GM12878 (cell line): ENCODE results near the gene OAS1. TPM values are rescaled to one million over a fixed set of nuclear protein-coding genes. Genes with fewer than 3 reads are reported as not detected.

Source experiments
- polyA plus RNA-seq, 11 experiments: library from polyadenylated mRNA; depleted of rRNA in 4 of 11; unstranded in 6 of 11; stranded (reverse) in 5 of 11; fragments of >200 nt; fragmentation: Nextera tagmentation in 4 of 11; fragmentation: Illumina TruSeq in 1 of 11; extraction: Ambion mirVana in 4 of 11; extraction: Trizol in 1 of 11; gene quantifications; 1 replicate in 1 of 11; 2 replicates in 10 of 11; pipeline versions ENCODE4 v1.2.1 to v1.2.3, GENCODE V29; 2011 to 2016; ENCODE audit warnings: inconsistent platforms in 2 of 11, missing spikeins in 2 of 11, low read depth in 1 of 11
- total RNA-seq, 4 experiments: library from RNA; depleted of rRNA in 3 of 4; stranded (reverse); fragments of >200 nt in 3 of 4; fragmentation: Illumina TruSeq in 1 of 4; extraction: Trizol in 1 of 4; gene quantifications; 2 replicates each; pipeline versions ENCODE4 v1.2.1 to v1.2.3, GENCODE V29; 2013 to 2021

OAS1 gene
- total and polyA plus RNA-seq, 10 of the 15 experiments (the other 5 are each of a cell fraction or from before 2014, with no cell fraction given), result 44.7 to 287 (median 64.3) TPM

Other genes with a start within 250 kb of the OAS1 start
- gene RPH3A, start 115.2 kb upstream of the OAS1 start, total RNA-seq (2014; rRNA removed), result not detected in 2 replicates
- gene RPH3A, start 115.2 kb upstream of the OAS1 start, total RNA-seq (2014; rRNA removed; fragmentation: Illumina TruSeq; extraction: Trizol), result not detected in 2 replicates
- not detected in 2 replicates for gene RPH3A, start 115.2 kb upstream of the OAS1 start, total RNA-seq (2021)
- not detected in 2 replicates for gene RPH3A, start 115.2 kb upstream of the OAS1 start, polyA plus RNA-seq (2011; rRNA removed)
- gene RPH3A, start 115.2 kb upstream of the OAS1 start, polyA plus RNA-seq (2014; fragmentation: Illumina TruSeq; extraction: Trizol), result not detected in 2 replicates
- not detected for gene RPH3A, start 115.2 kb upstream of the OAS1 start, polyA plus RNA-seq (2014; fragmentation: Nextera tagmentation; extraction: Ambion mirVana)
- not detected in 2 replicates for gene RPH3A, start 115.2 kb upstream of the OAS1 start, polyA plus RNA-seq (2014; rRNA removed)
- not detected for gene RPH3A, start 115.2 kb upstream of the OAS1 start, polyA plus RNA-seq (2016; fragmentation: Nextera tagmentation; extraction: Ambion mirVana)
- gene OAS3, start 31.5 kb downstream of the OAS1 start, total RNA-seq (2014; rRNA removed), result 22.2 and 28.5 TPM in 2 replicates
- 13.8 and 16.4 TPM in 2 replicates for gene OAS3, start 31.5 kb downstream of the OAS1 start, total RNA-seq (2014; rRNA removed; fragmentation: Illumina TruSeq; extraction: Trizol)
- 39.0 and 44.0 TPM in 2 replicates for gene OAS3, start 31.5 kb downstream of the OAS1 start, total RNA-seq (2021)
- gene OAS3, start 31.5 kb downstream of the OAS1 start, polyA plus RNA-seq (2011; rRNA removed), result 62.6 and 107 TPM in 2 replicates
- 30.1 and 30.7 TPM in 2 replicates for gene OAS3, start 31.5 kb downstream of the OAS1 start, polyA plus RNA-seq (2014; fragmentation: Illumina TruSeq; extraction: Trizol)
- 1 to 10 TPM; 5.1 to 5.9 TPM for gene OAS3, start 31.5 kb downstream of the OAS1 start, polyA plus RNA-seq (2014; fragmentation: Nextera tagmentation; extraction: Ambion mirVana)
- gene OAS3, start 31.5 kb downstream of the OAS1 start, polyA plus RNA-seq (2014; rRNA removed), result 27.8 and 30.9 TPM in 2 replicates
- 10 to 100 TPM; 10.8 to 11.0 TPM for gene OAS3, start 31.5 kb downstream of the OAS1 start, polyA plus RNA-seq (2016; fragmentation: Nextera tagmentation; extraction: Ambion mirVana)
- gene OAS2, start 71.6 kb downstream of the OAS1 start, total RNA-seq (2014; rRNA removed), result 90.7 and 125 TPM in 2 replicates
- 105 and 113 TPM in 2 replicates for gene OAS2, start 71.6 kb downstream of the OAS1 start, total RNA-seq (2014; rRNA removed; fragmentation: Illumina TruSeq; extraction: Trizol)
- gene OAS2, start 71.6 kb downstream of the OAS1 start, total RNA-seq (2021), result 89.7 and 102 TPM in 2 replicates
- 290 and 350 TPM in 2 replicates for gene OAS2, start 71.6 kb downstream of the OAS1 start, polyA plus RNA-seq (2011; rRNA removed)
- 133 and 223 TPM in 2 replicates for gene OAS2, start 71.6 kb downstream of the OAS1 start, polyA plus RNA-seq (2014; fragmentation: Illumina TruSeq; extraction: Trizol)
- gene OAS2, start 71.6 kb downstream of the OAS1 start, polyA plus RNA-seq (2014; fragmentation: Nextera tagmentation; extraction: Ambion mirVana), result 10 to 100 TPM; 32.4 to 43.4 TPM
- 81.0 and 92.9 TPM in 2 replicates for gene OAS2, start 71.6 kb downstream of the OAS1 start, polyA plus RNA-seq (2014; rRNA removed)
- 10 to 100 TPM; 51.5 to 51.6 TPM for gene OAS2, start 71.6 kb downstream of the OAS1 start, polyA plus RNA-seq (2016; fragmentation: Nextera tagmentation; extraction: Ambion mirVana)
- 0.87 and 0.96 TPM in 2 replicates for gene DTX1, start 149.8 kb downstream of the OAS1 start, total RNA-seq (2014; rRNA removed)
- gene DTX1, start 149.8 kb downstream of the OAS1 start, total RNA-seq (2014; rRNA removed; fragmentation: Illumina TruSeq; extraction: Trizol), result 0.37 and 0.49 TPM in 2 replicates
- gene DTX1, start 149.8 kb downstream of the OAS1 start, total RNA-seq (2021), result 2.3 and 2.8 TPM in 2 replicates
- gene DTX1, start 149.8 kb downstream of the OAS1 start, polyA plus RNA-seq (2011; rRNA removed), result 0.62 and 0.83 TPM in 2 replicates
- gene DTX1, start 149.8 kb downstream of the OAS1 start, polyA plus RNA-seq (2014; fragmentation: Illumina TruSeq; extraction: Trizol), result 0.46 and 1.1 TPM in 2 replicates
- under 1 TPM; 0.13 to 0.32 TPM for gene DTX1, start 149.8 kb downstream of the OAS1 start, polyA plus RNA-seq (2014; fragmentation: Nextera tagmentation; extraction: Ambion mirVana)
- gene DTX1, start 149.8 kb downstream of the OAS1 start, polyA plus RNA-seq (2014; rRNA removed), result 1.2 and 1.3 TPM in 2 replicates
- gene DTX1, start 149.8 kb downstream of the OAS1 start, polyA plus RNA-seq (2016; fragmentation: Nextera tagmentation; extraction: Ambion mirVana), result under 1 TPM; 0.09 to 0.33 TPM
- gene RASAL1, start 228.8 kb downstream of the OAS1 start, total RNA-seq (2014; rRNA removed), result 1.0 TPM in 1 of 2 replicates, not detected in the other
- gene RASAL1, start 228.8 kb downstream of the OAS1 start, total RNA-seq (2014; rRNA removed; fragmentation: Illumina TruSeq; extraction: Trizol), result not detected in 2 replicates
- not detected in 2 replicates for gene RASAL1, start 228.8 kb downstream of the OAS1 start, total RNA-seq (2021)
- 0.53 and 0.79 TPM in 2 replicates for gene RASAL1, start 228.8 kb downstream of the OAS1 start, polyA plus RNA-seq (2011; rRNA removed)
- not detected in 2 replicates for gene RASAL1, start 228.8 kb downstream of the OAS1 start, polyA plus RNA-seq (2014; fragmentation: Illumina TruSeq; extraction: Trizol)
- not detected for gene RASAL1, start 228.8 kb downstream of the OAS1 start, polyA plus RNA-seq (2014; fragmentation: Nextera tagmentation; extraction: Ambion mirVana)
- 0.04 TPM in 1 of 2 replicates, not detected in the other for gene RASAL1, start 228.8 kb downstream of the OAS1 start, polyA plus RNA-seq (2014; rRNA removed)
- gene RASAL1, start 228.8 kb downstream of the OAS1 start, polyA plus RNA-seq (2016; fragmentation: Nextera tagmentation; extraction: Ambion mirVana), result under 1 TPM; 0.12 to 0.25 TPM
- gene CFAP73, start 242.8 kb downstream of the OAS1 start, total RNA-seq (2014; rRNA removed), result not detected in 2 replicates
- gene CFAP73, start 242.8 kb downstream of the OAS1 start, total RNA-seq (2014; rRNA removed; fragmentation: Illumina TruSeq; extraction: Trizol), result not detected in 2 replicates
- 0.18 TPM in 1 of 2 replicates, not detected in the other for gene CFAP73, start 242.8 kb downstream of the OAS1 start, total RNA-seq (2021)
- gene CFAP73, start 242.8 kb downstream of the OAS1 start, polyA plus RNA-seq (2011; rRNA removed), result not detected in 2 replicates
- gene CFAP73, start 242.8 kb downstream of the OAS1 start, polyA plus RNA-seq (2014; fragmentation: Illumina TruSeq; extraction: Trizol), result not detected in 2 replicates
- not detected for gene CFAP73, start 242.8 kb downstream of the OAS1 start, polyA plus RNA-seq (2014; fragmentation: Nextera tagmentation; extraction: Ambion mirVana)
- gene CFAP73, start 242.8 kb downstream of the OAS1 start, polyA plus RNA-seq (2014; rRNA removed), result not detected in 2 replicates
- gene CFAP73, start 242.8 kb downstream of the OAS1 start, polyA plus RNA-seq (2016; fragmentation: Nextera tagmentation; extraction: Ambion mirVana), result not detected